NT2/D1 (cell line): ENCODE data around the gene KCNQ1OT1.

Experiments used
- SUZ12 ChIP-seq: IDR thresholded peaks from 2 replicates; pipeline ENCODE4 v1.6.1; 2011; ENCODE audit not compliant: insufficient read length, insufficient read depth; ENCODE audit errors: extremely low read depth
- YY1 ChIP-seq: IDR thresholded peaks from 2 replicates; pipeline ENCODE4 v1.6.1; 2011; ENCODE audit not compliant: insufficient read length, insufficient read depth
- ZNF274 ChIP-seq: IDR thresholded peaks from 2 replicates; pipeline ENCODE4 v1.6.1; 2011; ENCODE audit warnings: mild to moderate bottlenecking, low read depth, low read length

DNA sequence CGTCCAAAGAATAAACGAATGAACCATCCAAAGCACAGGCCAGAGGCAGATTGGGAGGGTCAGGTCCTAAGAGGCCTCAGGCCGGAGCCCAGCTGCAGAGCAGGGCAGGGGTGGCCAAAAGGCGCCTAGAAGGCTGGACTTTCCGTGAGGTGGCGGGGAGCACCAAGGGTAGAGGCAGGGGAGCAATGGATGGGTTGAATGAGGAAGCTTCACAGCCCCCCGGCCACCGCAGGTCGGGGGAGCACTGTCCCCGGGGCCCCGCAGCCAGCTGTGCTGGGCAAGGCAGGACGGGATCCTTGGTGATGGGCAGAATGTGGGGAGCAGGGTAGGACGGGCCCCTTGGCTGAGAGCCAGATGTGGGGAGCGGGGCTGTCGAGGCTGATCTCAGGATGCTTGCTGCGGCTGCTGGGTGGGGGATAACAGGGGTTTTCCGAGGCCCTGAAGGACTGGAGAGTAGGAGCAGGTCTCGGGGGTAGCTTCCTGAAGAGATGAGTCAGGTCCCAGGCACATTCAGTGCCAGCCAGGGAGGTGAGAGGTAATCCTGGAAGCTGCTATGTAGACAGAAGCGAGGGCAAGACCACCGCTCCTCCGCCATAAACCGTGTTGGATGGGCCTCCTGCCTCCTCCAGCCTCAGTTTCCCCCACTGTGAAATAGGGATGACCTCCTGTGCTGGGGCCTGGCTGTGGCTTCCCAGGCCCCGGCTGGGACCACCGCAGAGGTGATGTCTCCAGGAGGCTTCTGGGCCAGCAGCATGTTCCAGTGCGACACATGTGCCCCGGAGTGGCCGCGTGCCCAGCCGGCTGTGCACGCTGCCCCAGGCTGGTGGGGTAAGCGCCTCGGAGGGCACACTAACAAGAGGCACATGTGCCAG is 34.6 kb upstream of the KCNQ1OT1 start:
- TF ChIP-seq YY1 (no peak), ZNF274 (no peak), SUZ12 (no peak)
